CD8-positive, alpha-beta memory T cell (primary cell): ENCODE results near the gene MMRN1. TPM values are rescaled to one million over a fixed set of nuclear protein-coding genes. Genes with fewer than 3 reads are reported as not detected.

Experiments used
- CTCF ChIA-PET: fragments of 350-600 bp; sonication (Branson Sonifier 250); formaldehyde crosslinking; loops from one replicate; lab custom pipeline; 2021; ENCODE audit warnings: antibody characterized with exemption; lab: Charles Lee
- POLR2A ChIA-PET: fragments of 350-600 bp; sonication (Branson Sonifier 250); formaldehyde crosslinking; loops from one replicate; lab custom pipeline; 2021; ENCODE audit warnings: antibody characterized with exemption; lab: Charles Lee
- DNase-seq, 5 donors: peaks; one replicate each; pipeline versions ENCODE4 v3.0.0 to v3.0.0-alpha.2; 2020 to 2022; ENCODE audit warnings: mixed read lengths in 1 of 5
- H3K27ac ChIP-seq: one replicate; pipeline ENCODE4 v1.7.0; 2013; ENCODE audit warnings: low read depth, mild to moderate bottlenecking, low read length, moderate library complexity
- H3K27me3 ChIP-seq: 2 replicates; pipeline ENCODE4 v1.7.0; 2013; ENCODE audit warnings: low read length, mild to moderate bottlenecking; ENCODE audit not compliant: insufficient read depth, poor library complexity, severe bottlenecking
- H3K36me3 ChIP-seq: 2 replicates; pipeline ENCODE4 v1.7.0; 2013; ENCODE audit warnings: mild to moderate bottlenecking, low read length, moderate library complexity; ENCODE audit not compliant: insufficient read depth
- H3K4me1 ChIP-seq: 2 replicates; pipeline ENCODE4 v1.7.0; 2013; ENCODE audit warnings: mild to moderate bottlenecking, low read length, moderate library complexity; ENCODE audit not compliant: insufficient read depth
- H3K4me3 ChIP-seq: 2 replicates; pipeline ENCODE4 v1.7.0; 2013; ENCODE audit warnings: mild to moderate bottlenecking, low read length
- H3K9me3 ChIP-seq: 2 replicates; pipeline ENCODE4 v1.7.0; 2013; ENCODE audit warnings: mild to moderate bottlenecking, low read length
- H3K27ac Mint-ChIP-seq, 8 donors: one replicate each; pipeline ENCODE4 v1.8.0; 2020 to 2021; ENCODE audit warnings: mixed read lengths in 8 of 8, mild to moderate bottlenecking in 6 of 8, inconsistent platforms in 3 of 8, moderate library complexity in 3 of 8
- H3K27me3 Mint-ChIP-seq, 2 donors: one replicate each; pipeline ENCODE4 v1.8.0; 2020 to 2021; ENCODE audit warnings: mixed read lengths in 2 of 2, mild to moderate bottlenecking in 1 of 2, moderate library complexity in 1 of 2
- H3K36me3 Mint-ChIP-seq, 3 donors: one replicate each; pipeline ENCODE4 v1.8.0; 2020 to 2021; ENCODE audit warnings: mixed read lengths in 3 of 3, inconsistent platforms in 1 of 3, mild to moderate bottlenecking in 1 of 3
- H3K4me1 Mint-ChIP-seq, 3 donors: one replicate each; pipeline ENCODE4 v1.8.0; 2020 to 2021; ENCODE audit warnings: mixed read lengths in 3 of 3, inconsistent platforms in 1 of 3, mild to moderate bottlenecking in 1 of 3
- H3K4me3 Mint-ChIP-seq, 7 donors: one replicate each; pipeline ENCODE4 v1.8.0; 2020 to 2021; ENCODE audit warnings: mixed read lengths in 7 of 7, mild to moderate bottlenecking in 6 of 7, moderate library complexity in 4 of 7, inconsistent platforms in 2 of 7
- H3K9me3 Mint-ChIP-seq, 5 donors: one replicate each; pipeline ENCODE4 v1.8.0; 2020 to 2022; ENCODE audit warnings: mixed read lengths in 5 of 5, mild to moderate bottlenecking in 3 of 5, moderate library complexity in 2 of 5, inconsistent platforms in 1 of 5
- polyA plus RNA-seq: library from polyadenylated mRNA; unstranded; fragments of 300-500 nt; fragmentation: Illumina TruSeq; gene quantifications from one replicate; pipeline ENCODE4 v1.2.3, GENCODE V29; 2021
- total RNA-seq, 2 experiments: library from RNA; stranded (reverse); gene quantifications; one replicate each; pipeline ENCODE4 v1.2.3, GENCODE V29; 2021

Gene MMRN1
- total RNA-seq (not detected), polyA plus RNA-seq (0.33 TPM)

- CTCF ChIA-PET: no interaction called here
- Mint-ChIP-seq H3K27ac (peak within 1 kb of the TSS in 5 of 8 donors; percentile 19 to 50 (median 31)), H3K4me3 (peak within 1 kb of the TSS in 6 of 7 donors; percentile 39 to 55 (median 46)), H3K27me3 (peaks cover 0 to 15% of the 10 kb centered on the region in 2 donors), H3K36me3 (no peaks in the 10 kb centered on the region), H3K4me1 (peaks cover 12 to 19% (median 19%) of the 10 kb centered on the region in 3 donors), H3K9me3 (no peaks in the 10 kb centered on the region)
- Histone ChIP-seq H3K36me3 (no peaks in the 10 kb centered on the region), H3K4me3 (peak within 1 kb of the TSS; percentile 33), H3K27me3 (no peaks in the 10 kb centered on the region), H3K4me1 (peaks cover 21% of the 10 kb centered on the region), H3K9me3 (no peaks in the 10 kb centered on the region), H3K27ac (no peak within 1 kb of the TSS)
- POLR2A ChIA-PET: no interaction called here
- peak in 1 of 5 donors; percentile 7 for DNase-seq
Observed at GRCh38 chr4:89894649-89895550, at the start of gene MMRN1. Gene MMRN1, plus strand, starts transcription at chr4:89894854. Its CDS starts 118 bp downstream, at chr4:89894972.

GRCh38 chr4:89847571-89848325 lies 46.9 kb upstream of the MMRN1 start:
- POLR2A ChIA-PET: no interaction called here
- peaks cover 6 to 7% of the 10 kb centered on the region in 2 donors for H3K27me3 Mint-ChIP-seq
- no peak for DNase-seq

GRCh38 chr4:89855236-89855635 lies 39.4 kb upstream of the MMRN1 start:
- peaks cover 2 to 9% (median 8%) of the 10 kb centered on the region in 5 donors for H3K9me3 Mint-ChIP-seq
- H3K27ac Mint-ChIP-seq: no peak overlapping the region
- peaks cover 17 to 25% of the 10 kb centered on the region in 2 donors for H3K27me3 Mint-ChIP-seq
- H3K27ac ChIP-seq: no peak overlapping the region
- no peak for DNase-seq
- no peaks in the 10 kb centered on the region for H3K9me3 ChIP-seq
- no peak overlapping the region for H3K4me3 ChIP-seq
- no peaks in the 10 kb centered on the region for H3K27me3 ChIP-seq
- no peaks in the 10 kb centered on the region for H3K36me3 ChIP-seq
- no peaks in the 10 kb centered on the region for H3K4me1 ChIP-seq
- H3K36me3 Mint-ChIP-seq: no peaks in the 10 kb centered on the region
- no peaks in the 10 kb centered on the region for H3K4me1 Mint-ChIP-seq
- ChIA-PET CTCF (no interaction called here), POLR2A (no interaction called here)
- no peak overlapping the region for H3K4me3 Mint-ChIP-seq

More at GRCh38 chr4:89847571-89848325, 46.9 kb upstream of the MMRN1 start:
- H3K4me3 Mint-ChIP-seq: no peak overlapping the region
- peaks cover 3 to 13% (median 7%) of the 10 kb centered on the region in 5 donors for H3K9me3 Mint-ChIP-seq
- no peaks in the 10 kb centered on the region for H3K4me1 ChIP-seq
- H3K4me1 Mint-ChIP-seq: no peaks in the 10 kb centered on the region
- no peaks in the 10 kb centered on the region for H3K9me3 ChIP-seq
- no peaks in the 10 kb centered on the region for H3K36me3 ChIP-seq
- CTCF ChIA-PET: no interaction called here
- H3K36me3 Mint-ChIP-seq: peaks cover 0 to 3% (median 0%) of the 10 kb centered on the region in 3 donors
- H3K27ac ChIP-seq: no peak overlapping the region
- no peak overlapping the region for H3K4me3 ChIP-seq
- H3K27me3 ChIP-seq: no peaks in the 10 kb centered on the region
- no peak overlapping the region for H3K27ac Mint-ChIP-seq

GRCh38 chr4:89860971-89861370 lies 33.7 kb upstream of the MMRN1 start:
- H3K27me3 ChIP-seq: no peaks in the 10 kb centered on the region
- Mint-ChIP-seq H3K27ac (no peak overlapping the region), H3K4me3 (no peak overlapping the region), H3K4me1 (no peaks in the 10 kb centered on the region), H3K36me3 (no peaks in the 10 kb centered on the region), H3K9me3 (peaks cover 0 to 7% (median 2%) of the 10 kb centered on the region in 5 donors), H3K27me3 (peaks cover 13 to 16% of the 10 kb centered on the region in 2 donors)
- CTCF ChIA-PET: no interaction called here
- no peaks in the 10 kb centered on the region for H3K4me1 ChIP-seq
- POLR2A ChIA-PET: no interaction called here
- H3K27ac ChIP-seq: no peak overlapping the region
- no peaks in the 10 kb centered on the region for H3K36me3 ChIP-seq
- DNase-seq: no peak
- H3K9me3 ChIP-seq: no peaks in the 10 kb centered on the region
- no peak overlapping the region for H3K4me3 ChIP-seq

GRCh38 chr4:89863533-89863932 lies 31.1 kb upstream of the MMRN1 start:
- H3K36me3 Mint-ChIP-seq: no peaks in the 10 kb centered on the region
- no peak overlapping the region for H3K27ac Mint-ChIP-seq
- peaks cover 0 to 9% (median 2%) of the 10 kb centered on the region in 5 donors for H3K9me3 Mint-ChIP-seq
- Histone ChIP-seq H3K9me3 (no peaks in the 10 kb centered on the region), H3K27ac (no peak overlapping the region), H3K36me3 (no peaks in the 10 kb centered on the region), H3K27me3 (no peaks in the 10 kb centered on the region), H3K4me1 (no peaks in the 10 kb centered on the region), H3K4me3 (no peak overlapping the region)
- no peak overlapping the region for H3K4me3 Mint-ChIP-seq
- ChIA-PET POLR2A (no interaction called here), CTCF (no interaction called here)
- DNase-seq: no peak
- H3K4me1 Mint-ChIP-seq: no peaks in the 10 kb centered on the region
- H3K27me3 Mint-ChIP-seq: peaks cover 9 to 26% of the 10 kb centered on the region in 2 donors

GRCh38 chr4:89868276-89868675 lies 26.4 kb upstream of the MMRN1 start:
- Histone ChIP-seq H3K36me3 (no peaks in the 10 kb centered on the region), H3K4me1 (no peaks in the 10 kb centered on the region), H3K27me3 (no peaks in the 10 kb centered on the region), H3K4me3 (no peak overlapping the region), H3K27ac (no peak overlapping the region), H3K9me3 (no peaks in the 10 kb centered on the region)
- ChIA-PET POLR2A (no interaction called here), CTCF (no interaction called here)
- peaks cover 0 to 9% (median 2%) of the 10 kb centered on the region in 5 donors for H3K9me3 Mint-ChIP-seq
- no peak overlapping the region for H3K4me3 Mint-ChIP-seq
- H3K27me3 Mint-ChIP-seq: peaks cover 7 to 31% of the 10 kb centered on the region in 2 donors
- H3K4me1 Mint-ChIP-seq: no peaks in the 10 kb centered on the region
- no peak overlapping the region for H3K27ac Mint-ChIP-seq
- no peaks in the 10 kb centered on the region for H3K36me3 Mint-ChIP-seq
- no peak for DNase-seq

GRCh38 chr4:89868999-89869589 lies 25.6 kb upstream of the MMRN1 start:
- no peaks in the 10 kb centered on the region for H3K27me3 ChIP-seq
- no peaks in the 10 kb centered on the region for H3K4me1 ChIP-seq
- ChIA-PET CTCF (no interaction called here), POLR2A (no interaction called here)
- no peaks in the 10 kb centered on the region for H3K4me1 Mint-ChIP-seq
- H3K27ac Mint-ChIP-seq: no peak overlapping the region
- peaks cover 7 to 31% of the 10 kb centered on the region in 2 donors for H3K27me3 Mint-ChIP-seq
- no peak overlapping the region for H3K27ac ChIP-seq
- H3K9me3 ChIP-seq: no peaks in the 10 kb centered on the region
- no peaks in the 10 kb centered on the region for H3K36me3 Mint-ChIP-seq
- no peak overlapping the region for H3K4me3 Mint-ChIP-seq
- DNase-seq: no peak
- no peaks in the 10 kb centered on the region for H3K36me3 ChIP-seq
- H3K9me3 Mint-ChIP-seq: peaks cover 0 to 9% (median 2%) of the 10 kb centered on the region in 5 donors
- H3K4me3 ChIP-seq: no peak overlapping the region
